GM19438 (cell line): ENCODE results near the gene IL32.
A peak's percentile ranks its signal among the peaks of the same experiment; 100 is the strongest.

Source experiments
- ATAC-seq: cut with Tn5 transposase; IDR thresholded peaks from one replicate; pipeline ENCODE4 v1.9.1; 2021; ENCODE audit warnings: low read depth; ENCODE audit not compliant: unreplicated experiment

IL32 gene

GRCh38 chr16:3027983-3028715 lies 37.3 kb upstream of the IL32 start:
- peak; percentile 38 for ATAC-seq

- ATAC-seq: no peak
Observed at GRCh38 chr16:3028716-3029319, 36.6 kb upstream of the IL32 start.

DNA sequence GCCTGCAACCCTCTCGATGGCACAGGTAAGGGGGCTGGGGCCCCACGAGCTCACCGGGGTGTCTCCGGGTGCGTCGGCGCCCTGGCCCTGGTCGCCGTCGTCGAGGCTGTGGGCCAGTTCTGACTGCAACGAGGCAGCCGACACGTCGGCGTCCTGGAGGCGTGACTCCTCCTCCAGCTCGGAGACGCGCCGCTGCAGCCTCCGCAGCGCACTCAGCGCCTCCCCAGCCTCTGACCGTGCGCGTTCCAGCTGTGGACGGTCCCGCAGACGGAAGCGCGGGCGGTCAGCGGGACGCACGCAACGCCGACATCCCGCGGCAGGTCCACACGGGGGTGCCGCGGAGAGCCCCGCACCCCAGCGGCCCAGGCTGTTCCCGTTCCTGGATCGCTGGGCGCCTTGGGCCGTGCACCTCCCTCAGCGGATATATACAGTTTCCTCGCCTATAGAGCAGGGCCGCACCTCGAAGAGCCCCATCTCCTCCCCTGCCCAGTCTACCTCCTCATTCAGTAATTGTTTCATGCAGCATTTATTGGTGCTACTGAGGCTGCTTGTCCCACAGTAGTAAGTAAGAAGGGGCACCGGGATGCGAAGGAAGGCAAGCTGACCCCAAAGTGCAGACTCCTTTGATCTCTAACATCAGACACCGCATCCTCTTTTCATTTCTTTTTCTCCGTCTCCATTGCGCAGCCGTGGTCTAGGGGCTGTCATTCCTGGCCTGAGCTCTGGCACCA lies 35.8 kb upstream of the IL32 start:
- ATAC-seq: no peak

DNA sequence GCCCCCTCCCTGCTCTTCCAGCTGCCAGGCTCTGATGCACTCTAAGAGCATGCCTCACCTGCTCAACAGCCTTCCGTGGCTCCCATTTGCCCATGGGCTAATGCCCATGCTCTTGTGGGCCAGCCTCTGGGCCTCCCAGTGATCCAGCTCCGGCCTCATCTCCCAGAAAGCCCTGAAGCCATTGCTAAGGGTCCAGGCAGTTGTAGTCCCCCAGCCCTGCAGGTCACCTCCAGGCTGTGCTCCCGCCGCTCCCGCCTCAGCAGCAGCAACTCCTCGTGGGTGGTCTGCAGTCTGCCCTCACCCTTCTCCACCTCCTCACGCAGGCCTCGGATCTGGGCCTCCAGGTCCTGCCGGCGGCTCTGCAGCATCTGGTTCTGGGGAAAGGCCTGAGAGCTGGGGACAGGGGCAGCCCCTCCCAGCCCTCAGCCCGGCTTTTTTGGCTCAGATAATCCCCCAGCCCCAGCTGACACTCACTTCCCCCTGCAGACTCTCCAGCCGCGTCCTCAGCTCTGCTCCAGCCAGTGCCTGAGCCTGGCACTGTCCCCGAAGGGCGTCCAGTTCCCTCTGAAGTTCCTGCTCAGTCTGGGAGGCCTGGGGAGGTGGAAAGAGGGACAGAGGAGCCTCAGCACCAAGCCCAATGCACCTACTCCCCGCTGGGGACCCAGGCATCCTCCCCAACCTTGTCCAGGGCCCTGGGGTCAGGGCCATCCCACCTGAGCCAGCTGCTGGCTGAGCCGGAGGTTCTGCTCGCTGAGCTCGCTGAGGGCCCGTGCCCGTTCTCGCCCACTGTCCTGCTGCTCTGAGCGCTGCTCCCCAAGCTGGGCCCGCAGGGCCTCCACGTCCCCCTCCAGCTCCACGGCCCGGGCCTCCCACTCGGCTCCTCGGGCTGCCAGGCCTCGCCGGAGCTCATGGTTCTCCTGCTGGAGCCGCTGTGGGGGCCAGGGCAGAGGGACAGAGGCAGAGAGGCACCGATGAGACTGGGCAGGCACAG lies 34.9 kb upstream of the IL32 start:
- ATAC-seq: no peak

DNA sequence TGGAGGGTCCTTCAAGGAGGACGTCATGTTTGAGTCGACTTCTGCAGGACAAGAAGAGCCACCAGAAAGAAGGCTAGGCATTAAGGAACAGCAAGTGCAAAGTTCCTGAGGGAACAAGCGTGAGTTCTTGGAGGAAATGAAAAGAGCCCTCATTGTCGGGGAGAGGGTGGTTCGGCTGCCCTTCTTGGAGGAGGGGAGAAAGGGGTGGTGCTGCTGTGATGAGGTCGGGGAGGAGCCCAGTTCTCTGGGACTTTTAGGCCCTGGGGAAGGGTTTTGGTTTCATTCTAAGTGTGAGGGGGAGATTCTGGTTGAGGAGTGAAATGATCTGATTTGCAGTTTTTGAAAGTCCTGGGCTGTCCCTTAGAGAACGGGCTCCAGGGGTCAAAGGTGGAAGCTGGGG lies 32.8 kb upstream of the IL32 start:
- ATAC-seq: no peak

DNA sequence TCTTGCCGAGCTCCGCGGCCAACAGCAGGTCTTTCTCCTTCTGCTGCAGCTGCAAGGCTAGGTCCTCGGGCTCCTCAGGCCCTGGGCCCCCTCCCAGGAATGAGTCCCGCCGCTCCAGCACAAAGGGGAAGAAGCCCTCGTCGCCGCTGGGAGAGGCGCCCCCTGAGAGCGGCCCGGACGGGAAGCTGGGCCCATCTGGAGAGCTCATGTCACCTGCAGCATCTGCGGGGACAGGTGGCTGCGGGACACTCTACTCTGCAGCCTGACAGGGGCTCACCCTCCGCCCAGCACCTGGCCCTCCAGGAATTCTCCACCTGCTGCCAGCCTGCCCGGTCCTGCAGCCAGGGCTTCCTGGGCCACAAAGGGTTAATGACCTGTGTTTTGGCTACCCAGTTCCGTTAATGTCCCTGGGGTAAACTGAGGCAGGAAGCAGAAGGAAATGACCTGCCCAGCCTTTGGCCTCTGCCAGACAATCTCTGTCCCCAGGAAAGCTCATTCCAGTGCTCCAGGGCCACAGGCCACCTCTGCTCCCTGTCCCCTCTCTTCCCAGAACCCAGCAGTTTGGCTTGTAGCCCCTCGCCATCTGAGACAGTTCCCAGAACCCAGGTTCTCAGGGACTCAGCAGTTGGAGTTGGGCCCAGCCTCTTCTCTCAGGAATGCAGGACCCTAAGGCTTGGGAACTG lies 30.0 kb upstream of the IL32 start:
- ATAC-seq: no peak

DNA sequence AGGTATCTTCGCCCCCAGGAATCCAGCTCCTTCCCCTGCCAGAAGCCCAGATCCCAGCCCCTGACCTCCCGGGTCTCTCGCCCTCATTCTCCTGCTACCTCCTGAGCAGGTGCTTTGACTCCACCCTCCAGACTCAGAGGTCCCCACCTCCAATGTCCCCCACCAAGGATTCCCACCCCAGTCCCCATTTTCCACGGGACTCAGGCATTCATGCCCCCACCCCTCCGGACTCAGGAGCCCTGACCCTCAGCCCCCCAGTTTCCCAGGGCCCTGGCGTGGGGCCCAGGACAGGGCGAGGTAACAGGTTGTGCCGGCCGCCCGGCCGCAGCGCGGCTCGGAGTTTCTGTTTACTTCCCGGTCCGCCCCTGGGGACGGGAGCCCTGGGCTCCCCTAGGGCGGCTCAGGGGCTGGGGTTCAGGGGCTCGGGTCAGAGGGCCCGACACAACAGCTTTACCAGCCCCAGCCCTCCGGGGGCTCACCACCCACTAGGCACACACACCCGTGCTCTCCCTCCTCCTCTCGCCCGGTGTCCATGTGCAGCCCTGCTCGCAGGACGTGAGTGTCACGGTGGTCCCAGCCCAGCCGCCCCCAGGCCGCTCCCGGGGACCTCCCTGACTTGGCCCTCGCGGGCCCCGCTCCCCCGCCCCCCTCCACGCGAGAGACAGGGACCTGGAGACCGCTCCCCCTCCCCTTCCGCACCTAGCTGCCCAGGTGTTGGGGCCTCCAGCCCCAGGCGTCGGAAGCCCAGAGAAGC lies 29.3 kb upstream of the IL32 start:
- no peak for ATAC-seq

DNA sequence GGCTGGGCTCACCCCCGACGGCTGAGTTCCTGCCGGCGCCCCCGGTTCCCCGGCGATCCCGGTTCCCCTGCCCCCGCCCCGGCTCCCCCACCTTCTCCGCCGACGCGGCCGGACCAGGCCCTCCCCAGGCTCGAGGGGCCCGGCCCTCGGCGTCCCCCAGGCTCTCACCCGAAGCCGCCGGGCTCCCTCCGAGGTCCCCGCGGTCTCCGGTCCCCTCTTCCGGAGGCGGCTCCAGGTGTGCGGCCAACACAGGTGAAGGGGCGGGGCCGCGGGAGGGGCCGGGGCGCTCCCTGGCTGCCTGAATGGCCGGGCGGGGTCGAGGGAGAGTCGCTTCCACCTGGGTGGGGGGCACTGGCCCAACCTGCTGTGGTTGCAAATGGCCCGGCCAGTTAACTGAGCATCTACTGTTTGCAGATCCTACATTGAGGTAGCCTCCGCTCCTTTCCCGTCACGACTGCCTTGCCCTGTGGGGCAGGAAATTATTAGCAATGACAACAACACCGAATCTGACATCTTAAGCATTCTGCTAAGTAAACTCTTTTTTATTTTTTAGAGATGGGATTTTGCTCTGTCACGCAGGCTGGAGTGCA lies 28.6 kb upstream of the IL32 start, which contains the start of gene BICDL2:
Gene BICDL2, minus strand, starts transcription at position 219 of the 590 bp plus-strand sequence. CDS start 1,448 bp downstream, outside the sequence.
- no peak for ATAC-seq

DNA sequence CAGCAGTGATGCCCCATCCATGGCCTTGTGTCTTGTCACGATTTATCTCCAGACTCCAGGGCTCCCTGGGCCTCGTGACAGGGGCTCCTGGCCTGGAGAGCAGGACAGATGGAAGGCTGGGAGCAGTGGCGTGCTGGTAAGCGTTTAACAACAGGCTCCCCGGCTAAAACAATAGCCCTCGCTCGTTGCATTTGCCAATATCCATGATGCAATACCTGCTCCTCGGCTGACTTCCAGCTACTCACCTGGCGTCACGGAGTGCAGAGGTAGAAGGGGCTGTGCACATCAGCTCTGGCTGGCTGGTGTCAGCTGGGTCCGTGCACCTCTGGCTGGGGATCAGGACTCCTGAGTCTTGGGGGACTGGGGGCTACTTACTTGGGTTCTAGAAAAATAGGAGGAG lies 27.2 kb upstream of the IL32 start:
- ATAC-seq: no peak

- no peak for ATAC-seq
Observed at GRCh38 chr16:3038896-3039295, 26.5 kb upstream of the IL32 start.

GRCh38 chr16:3042376-3042775 lies 23.1 kb upstream of the IL32 start:
- no peak for ATAC-seq

DNA sequence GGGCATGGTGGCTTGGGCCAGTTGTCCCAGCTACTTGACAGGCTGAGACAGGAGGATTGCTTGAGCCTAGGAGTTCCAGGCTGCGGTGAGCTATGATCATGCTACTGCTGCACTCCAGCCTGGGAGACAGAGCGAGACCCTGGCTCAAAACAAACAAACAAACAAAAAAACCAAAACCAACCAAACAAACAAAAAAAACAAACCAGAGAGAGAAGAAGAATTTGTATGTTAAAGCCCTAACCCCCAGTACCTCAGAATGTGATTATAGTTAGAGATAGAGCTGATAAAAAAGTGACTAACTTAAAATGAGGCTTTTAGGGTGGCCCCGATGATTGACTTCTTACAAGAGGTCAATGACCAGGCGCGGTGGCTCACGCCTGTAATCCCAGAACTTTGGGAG lies 20.7 kb upstream of the IL32 start:
- ATAC-seq: no peak

DNA sequence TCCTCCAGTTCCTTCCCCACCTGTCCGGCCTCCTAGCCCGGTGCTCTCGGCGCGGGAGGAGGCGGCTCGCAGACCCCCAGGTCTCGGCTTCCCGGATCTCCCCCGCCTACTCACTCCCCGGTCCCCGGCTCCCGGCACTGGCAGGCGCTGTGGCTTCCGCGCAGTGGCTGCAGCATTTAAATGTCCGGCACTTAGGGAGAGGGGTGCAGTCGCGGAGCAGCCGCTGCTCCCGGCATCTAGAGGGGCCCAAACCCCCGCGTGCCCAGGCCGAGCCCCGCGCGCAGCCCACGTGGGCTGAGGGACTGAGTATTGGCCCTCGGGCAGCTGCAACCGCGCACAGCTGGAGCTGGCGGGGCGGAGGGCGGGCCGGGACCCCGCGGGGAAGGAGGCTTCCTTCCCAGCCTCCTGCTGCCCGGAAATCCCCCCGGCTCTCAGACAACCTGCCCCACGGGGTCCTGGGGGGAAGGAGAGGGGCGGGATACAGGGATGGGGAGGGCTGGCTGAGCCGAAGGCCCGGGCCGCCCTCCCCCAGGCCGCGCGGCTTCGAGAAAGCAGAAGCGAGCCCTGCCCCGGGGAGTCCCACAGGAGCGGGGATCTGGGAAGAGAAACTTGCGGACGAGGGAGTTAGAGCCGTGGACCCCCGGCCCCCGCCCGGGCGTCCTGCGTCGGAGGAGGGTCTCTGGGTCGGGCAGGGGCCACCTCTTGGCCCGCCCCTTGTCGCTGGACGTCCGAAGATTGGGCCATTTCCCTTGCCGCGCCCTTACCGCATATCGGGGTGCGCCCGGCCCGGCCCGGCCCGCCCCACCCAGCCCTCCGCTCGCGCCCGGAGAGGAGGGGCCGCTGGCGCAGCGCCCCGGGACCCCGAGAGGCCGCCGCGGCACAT lies 19.4 kb upstream of the IL32 start, which contains the start of gene MMP25:
Gene MMP25, plus strand, starts transcription at position 804 of the 883 bp plus-strand sequence. CDS start 357 bp downstream, outside the sequence.
- ATAC-seq: no peak

GRCh38 chr16:3046641-3047386 lies 18.6 kb upstream of the IL32 start:
- ATAC-seq: no peak

GRCh38 chr16:3047387-3047720 lies 18.1 kb upstream of the IL32 start:
- no peak for ATAC-seq

- no peak for ATAC-seq
Observed at GRCh38 chr16:3049921-3050481, 15.4 kb upstream of the IL32 start.

DNA sequence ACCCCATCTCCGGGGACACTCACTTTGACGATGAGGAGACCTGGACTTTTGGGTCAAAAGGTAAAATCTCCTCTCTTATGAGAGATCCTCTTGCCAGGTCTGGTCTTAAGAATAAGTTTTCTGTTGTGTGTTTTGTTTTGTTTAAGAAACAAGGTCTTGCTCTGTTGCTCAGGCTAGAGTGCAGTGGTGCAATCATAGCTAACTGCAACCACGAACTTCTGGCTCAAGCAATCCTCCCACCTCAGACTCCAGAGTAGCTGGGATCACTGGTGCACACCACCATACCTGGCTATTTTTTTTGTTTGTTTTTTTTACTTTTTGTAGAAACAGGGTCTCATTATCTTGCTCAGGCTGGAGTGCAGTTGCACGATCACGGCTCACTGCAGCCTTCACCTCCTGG lies 15.0 kb upstream of the IL32 start:
- ATAC-seq: no peak
